Spinal cord (tissue), 10 donors: ENCODE data around the gene AZU1. TPM values are rescaled to one million over a fixed set of nuclear protein-coding genes. Genes with fewer than 3 reads are reported as not detected.
A peak's percentile ranks its signal among the peaks of the same experiment; 100 is the strongest.

Experiments
- DNase-seq, 6 donors: peaks; one replicate each; pipeline versions ENCODE4 v3.0.0 to v3.0.0-alpha.2; 2013 to 2015; ENCODE audit warnings: low spot score in 6 of 6, low read depth in 4 of 6
- H3K27ac ChIP-seq: one replicate; pipeline ENCODE4 v1.5.1; 2013; ENCODE audit warnings: low read depth, low read length, control low read depth
- H3K27me3 ChIP-seq: one replicate; pipeline ENCODE4 v1.6.1; 2013; ENCODE audit warnings: low read length; ENCODE audit not compliant: control insufficient read depth, insufficient read depth
- H3K36me3 ChIP-seq: one replicate; pipeline ENCODE4 v1.6.1; 2013; ENCODE audit warnings: low read length; ENCODE audit not compliant: control insufficient read depth, insufficient read depth
- H3K4me1 ChIP-seq: one replicate; pipeline ENCODE4 v1.6.1; 2013; ENCODE audit warnings: low read length; ENCODE audit not compliant: control insufficient read depth, insufficient read depth
- H3K4me3 ChIP-seq: one replicate; pipeline ENCODE4 v1.5.1; 2013; ENCODE audit warnings: low read depth, low read length, control low read depth
- H3K9me3 ChIP-seq: one replicate; pipeline ENCODE4 v1.6.1; 2013; ENCODE audit warnings: low read length; ENCODE audit not compliant: control insufficient read depth, insufficient read depth
- WGBS: methylation state at CpG from one replicate; pipeline ENCODE4 v1.1.5; 2013; ENCODE audit warnings: missing lambda C conversion rate; ENCODE audit not compliant: insufficient coverage; 5-methylcytosine and 5-hydroxymethylcytosine counted together
- polyA plus RNA-seq, 2 donors: library from polyadenylated mRNA; unstranded; fragments of 120-200 nt; gene quantifications; one replicate each; pipeline ENCODE4 v1.2.1, GENCODE V29; 2013; ENCODE audit not compliant: insufficient read length in 2 of 2
- total RNA-seq, 2 donors: library from RNA; depleted of rRNA in 1 of 2; stranded (reverse); fragments of 120-200 nt in 1 of 2; fragments of >200 nt in 1 of 2; gene quantifications; one replicate each; pipeline versions ENCODE4 v1.2.3 to v1.2.4, GENCODE V29; 2013 to 2014
- donor health status: healthy.

AZU1 gene
- total and polyA plus RNA-seq, 4 donors = 2.0 to 14.2 (median 3.3) TPM

GRCh38 chr19:796692-797527 is 30.7 kb upstream of the AZU1 start, which contains the start of gene PTBP1:
TSS of gene PTBP1 (plus strand) at chr19:797452. CDS start at chr19:797498, 46 bp downstream.
- peaks cover 39% of the 10 kb centered on the region for H3K36me3 ChIP-seq
- DNase-seq = peak; percentile 96 to 100 (median 100)
- under 1% methylated on average over 83 of the region's 83 CpGs for WGBS
- peaks cover 64% of the 10 kb centered on the region for H3K4me1 ChIP-seq
- peak within 1 kb of the TSS; percentile 72 for H3K4me3 ChIP-seq
- no peaks in the 10 kb centered on the region for H3K27me3 ChIP-seq
- no peaks in the 10 kb centered on the region for H3K9me3 ChIP-seq
- peak within 1 kb of the TSS; percentile 79 for H3K27ac ChIP-seq

DNA sequence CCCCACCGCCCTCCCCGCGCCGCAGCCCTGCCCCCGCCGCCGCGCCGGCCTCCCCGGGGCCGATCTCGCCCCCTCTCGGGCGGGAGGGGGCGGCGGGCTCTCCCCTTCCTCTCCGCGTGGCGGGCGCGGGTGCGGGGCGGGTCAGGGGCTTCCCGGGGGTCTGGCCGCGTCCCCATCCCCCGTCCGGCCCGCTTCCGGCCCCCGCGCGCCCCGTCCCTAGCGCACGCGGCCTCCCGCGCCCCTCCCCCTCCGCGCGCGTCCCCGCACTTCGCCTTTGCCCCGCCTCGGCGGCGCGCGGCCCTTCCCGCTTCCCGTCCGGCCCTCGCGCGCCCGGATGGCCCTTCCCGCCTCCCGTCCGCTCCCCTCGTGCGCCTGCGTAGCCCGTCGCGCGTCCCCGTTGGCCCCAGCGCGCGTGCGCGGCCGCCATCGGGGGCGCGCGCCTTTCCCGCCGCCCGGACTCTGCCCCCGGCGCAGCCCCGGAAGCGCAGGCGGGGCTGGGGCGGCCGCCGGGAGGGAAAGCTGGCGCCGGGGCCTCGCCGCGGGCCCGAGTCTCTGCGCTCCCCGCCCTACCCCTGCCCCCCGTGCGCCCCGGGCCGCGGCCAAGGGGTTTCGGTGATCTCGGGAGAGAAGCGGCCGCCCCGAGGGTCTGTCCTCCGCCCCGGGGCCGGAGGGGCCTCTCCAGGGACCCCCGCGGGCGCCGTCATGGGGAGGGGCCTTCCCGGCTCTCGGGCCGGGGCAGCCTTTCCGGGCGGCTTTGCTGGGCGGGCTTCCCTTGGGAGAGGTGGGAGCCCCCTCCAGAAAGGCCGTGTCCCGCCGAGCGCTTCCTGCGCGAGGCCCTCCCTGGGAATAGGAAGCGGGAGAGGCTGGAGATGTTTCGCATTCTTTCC is 29.9 kb upstream of the AZU1 start:
- under 1% methylated on average over 126 of the region's 129 CpGs for WGBS
- Histone ChIP-seq H3K4me1 (peaks cover 66% of the 10 kb centered on the region), H3K4me3 (peak overlapping the region; percentile 72), H3K36me3 (peaks cover 48% of the 10 kb centered on the region), H3K9me3 (no peaks in the 10 kb centered on the region), H3K27ac (peak overlapping the region; percentile 78), H3K27me3 (no peaks in the 10 kb centered on the region)
- peak; percentile 59 to 96 (median 80) for DNase-seq

- Histone ChIP-seq H3K4me3 (peak overlapping the region; percentile 72), H3K9me3 (no peaks in the 10 kb centered on the region), H3K36me3 (peaks cover 55% of the 10 kb centered on the region), H3K27me3 (no peaks in the 10 kb centered on the region), H3K27ac (peak overlapping the region; percentile 78), H3K4me1 (peaks cover 74% of the 10 kb centered on the region)
- DNase-seq = no peak
- WGBS = under 1% methylated on average over 37 of the region's 44 CpGs
Observed at GRCh38 chr19:798415-799075, 29.1 kb upstream of the AZU1 start.

DNA sequence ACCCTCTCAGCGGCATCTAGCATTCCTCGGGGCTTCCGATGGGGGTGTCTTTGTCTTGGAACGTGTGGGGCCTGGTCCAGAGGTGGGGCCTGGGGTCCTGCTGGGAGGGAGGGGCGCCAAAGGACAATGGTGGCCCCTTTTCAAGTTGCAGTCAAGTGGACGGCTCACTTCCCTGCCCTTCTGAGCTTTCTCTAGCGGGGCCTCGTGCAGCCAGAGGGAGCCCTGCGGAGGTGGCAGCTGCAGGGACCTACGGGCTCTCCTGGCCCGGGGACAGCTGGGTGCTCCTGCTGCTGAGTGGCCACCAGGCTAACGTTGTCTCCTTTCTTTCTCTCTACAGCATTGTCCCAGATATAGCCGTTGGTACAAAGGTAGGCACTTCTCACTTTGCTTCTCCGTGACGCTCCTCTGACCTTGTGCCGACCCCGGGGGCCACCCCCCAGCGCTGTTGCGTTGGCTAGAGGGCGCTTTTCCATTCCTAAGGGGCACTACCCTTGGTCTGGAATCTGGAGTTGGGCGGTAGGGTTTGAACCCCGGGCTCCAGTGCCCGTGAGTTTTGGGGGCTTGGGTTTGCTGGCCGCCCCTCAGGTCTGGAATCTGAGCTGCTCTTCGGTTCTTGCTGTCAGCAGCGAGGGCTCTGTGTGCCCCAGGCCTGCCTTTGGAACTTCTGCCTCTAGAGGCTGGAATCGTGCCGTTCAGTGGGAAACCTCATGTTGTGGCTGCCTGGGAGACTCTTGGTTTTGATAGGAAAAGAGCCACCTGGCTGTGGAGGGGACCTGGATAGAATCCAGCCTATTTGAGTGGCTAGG is 28.4 kb upstream of the AZU1 start:
- peak overlapping the region; percentile 72 for H3K4me3 ChIP-seq
- peak overlapping the region; percentile 78 for H3K27ac ChIP-seq
- H3K9me3 ChIP-seq = no peaks in the 10 kb centered on the region
- no peaks in the 10 kb centered on the region for H3K27me3 ChIP-seq
- DNase-seq = peak in 1 of 6 donors; percentile 48
- H3K36me3 ChIP-seq = peaks cover 63% of the 10 kb centered on the region
- WGBS = 13% methylated on average over 28 of the region's 28 CpGs
- peaks cover 78% of the 10 kb centered on the region for H3K4me1 ChIP-seq

GRCh38 chr19:800360-801029 is 27.1 kb upstream of the AZU1 start:
- no peak for DNase-seq
- 62% methylated on average over 15 of the region's 17 CpGs for WGBS
- H3K36me3 ChIP-seq = peaks cover 75% of the 10 kb centered on the region
- H3K27ac ChIP-seq = peak overlapping the region; percentile 33
- H3K4me3 ChIP-seq = no peak overlapping the region
- peaks cover 70% of the 10 kb centered on the region for H3K4me1 ChIP-seq
- H3K9me3 ChIP-seq = no peaks in the 10 kb centered on the region
- no peaks in the 10 kb centered on the region for H3K27me3 ChIP-seq

- H3K27me3 ChIP-seq = no peaks in the 10 kb centered on the region
- peak in 3 of 6 donors; percentile 39 to 77 (median 63) for DNase-seq
- H3K4me1 ChIP-seq = peaks cover 62% of the 10 kb centered on the region
- H3K27ac ChIP-seq = peak overlapping the region; percentile 33
- H3K9me3 ChIP-seq = no peaks in the 10 kb centered on the region
- 46% methylated on average over 26 of the region's 29 CpGs for WGBS
- peak overlapping the region; percentile 1 for H3K4me3 ChIP-seq
- H3K36me3 ChIP-seq = peaks cover 82% of the 10 kb centered on the region
Observed at GRCh38 chr19:801030-801860, 26.4 kb upstream of the AZU1 start.

DNA sequence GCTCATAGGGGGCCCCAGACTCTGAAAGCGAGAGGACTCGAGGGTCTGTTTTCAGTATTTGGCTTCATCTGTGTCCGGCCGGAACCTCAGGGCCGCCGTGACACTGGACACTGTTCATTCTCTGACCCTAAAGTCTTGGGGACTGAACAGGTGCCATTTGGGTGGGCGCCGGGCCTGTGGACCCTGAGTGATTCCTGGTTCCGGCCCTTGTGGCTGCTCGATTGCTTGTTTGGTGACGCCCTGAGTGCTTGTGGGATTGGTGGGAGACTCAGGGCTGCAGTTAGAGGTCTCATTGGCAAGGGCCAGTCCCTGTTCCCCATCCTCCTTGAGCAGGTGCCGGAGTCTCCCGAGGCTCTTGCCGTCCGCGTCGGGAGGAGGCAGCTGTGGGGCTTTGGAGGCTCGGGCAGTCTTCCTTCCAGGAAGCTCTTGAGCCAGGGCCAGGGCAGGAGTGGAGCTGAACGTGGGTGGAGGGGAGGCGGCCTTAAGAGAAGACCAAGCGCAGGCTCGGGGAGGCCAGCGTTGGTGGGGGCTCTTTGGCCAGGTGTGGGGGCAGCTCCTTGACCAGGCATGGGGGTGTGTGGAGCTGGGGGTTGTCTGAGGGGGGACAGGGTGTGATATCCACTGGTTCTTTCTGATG is 25.7 kb upstream of the AZU1 start:
- peak overlapping the region; percentile 40 for H3K27ac ChIP-seq
- peaks cover 58% of the 10 kb centered on the region for H3K4me1 ChIP-seq
- 52% methylated on average over 15 of the region's 23 CpGs for WGBS
- H3K36me3 ChIP-seq = peaks cover 90% of the 10 kb centered on the region
- peak in 1 of 6 donors; percentile 53 for DNase-seq
- H3K27me3 ChIP-seq = no peaks in the 10 kb centered on the region
- no peaks in the 10 kb centered on the region for H3K9me3 ChIP-seq
- no peak overlapping the region for H3K4me3 ChIP-seq
